ENCODE data around the gene PAX8. TPM values are rescaled to one million over a fixed set of nuclear protein-coding genes. Genes with fewer than 3 reads are reported as not detected.

The PAX8 gene
- total and polyA plus RNA-seq, 2 of the 13 experiments (the other 11 are each of a cell fraction or from before 2014, with no cell fraction given): 1.5 to 8.8 TPM

DNA sequence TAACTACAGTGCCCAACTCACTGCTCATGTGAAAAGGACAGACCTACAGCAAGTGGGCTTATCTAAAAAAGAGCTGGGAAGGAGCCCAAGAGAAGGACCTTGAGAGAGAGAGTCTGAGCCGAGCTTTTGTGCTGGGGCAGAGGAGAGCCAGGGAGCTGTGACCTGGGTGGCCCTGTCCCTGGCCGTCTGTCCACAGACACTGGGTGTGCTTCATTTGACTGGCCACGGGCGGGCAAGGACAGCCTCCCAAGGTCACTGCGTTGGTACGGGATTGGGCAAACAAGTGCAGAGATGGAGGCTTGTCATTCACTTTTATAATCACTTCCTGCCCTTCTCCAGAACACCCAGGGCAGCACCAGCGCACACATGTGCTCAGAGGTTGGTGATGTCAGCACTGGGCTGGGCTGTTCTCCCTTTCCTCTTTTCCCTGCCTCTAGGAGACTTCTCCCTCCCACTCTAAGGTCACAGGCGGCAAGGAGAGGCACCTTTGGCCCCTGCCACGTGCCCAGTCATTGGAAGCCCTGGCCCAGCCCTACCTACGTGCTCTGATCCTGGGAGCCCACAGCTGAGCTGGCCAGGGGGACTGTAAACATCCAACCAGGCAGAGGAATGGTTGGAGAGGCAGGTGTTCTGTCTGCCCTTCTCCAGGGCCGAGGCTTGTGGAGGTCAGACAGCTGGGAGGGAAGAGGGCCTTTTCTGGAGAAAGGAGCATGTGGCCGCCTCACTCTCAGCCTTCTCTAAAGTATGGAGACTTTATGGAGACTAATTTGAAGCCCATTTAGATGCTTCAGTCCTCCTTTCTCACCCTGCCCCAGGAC, 111.4 kb downstream of the PAX8 start (continued):
- TF ChIP-seq, protein P1, sequence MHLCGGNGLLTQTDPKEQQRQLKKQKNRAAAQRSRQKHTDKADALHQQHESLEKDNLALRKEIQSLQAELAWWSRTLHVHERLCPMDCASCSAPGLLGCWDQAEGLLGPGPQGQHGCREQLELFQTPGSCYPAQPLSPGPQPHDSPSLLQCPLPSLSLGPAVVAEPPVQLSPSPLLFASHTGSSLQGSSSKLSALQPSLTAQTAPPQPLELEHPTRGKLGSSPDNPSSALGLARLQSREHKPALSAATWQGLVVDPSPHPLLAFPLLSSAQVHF (CRISPR knock-in tag; IDR thresholded peaks at IDR 0.05): peak; percentile 87; the same call in 1 of the 2 replicates
- TF ChIP-seq ZNF550 (CRISPR knock-in tag; IDR thresholded peaks at IDR 0.05; ENCODE audit: borderline replicate concordance): peak; percentile 23; the same call in 1 of the 2 replicates
- TF ChIP-seq PCBP1 (IDR thresholded peaks at IDR 0.05; ENCODE audit: borderline replicate concordance, low read depth, low read length): no peak
- peak; percentile 92; the same call in 1 of the 2 replicates for TF ChIP-seq ZNF264 (CRISPR knock-in tag; IDR thresholded peaks at IDR 0.05)
- TF ChIP-seq SIN3A (IDR thresholded peaks at IDR 0.05; ENCODE audit: borderline replicate concordance, low read depth, low read length): peak; percentile 88
- no peak for TF ChIP-seq ZNF17 (CRISPR knock-in tag; IDR thresholded peaks at IDR 0.05)
- TF ChIP-seq, protein P2, sequence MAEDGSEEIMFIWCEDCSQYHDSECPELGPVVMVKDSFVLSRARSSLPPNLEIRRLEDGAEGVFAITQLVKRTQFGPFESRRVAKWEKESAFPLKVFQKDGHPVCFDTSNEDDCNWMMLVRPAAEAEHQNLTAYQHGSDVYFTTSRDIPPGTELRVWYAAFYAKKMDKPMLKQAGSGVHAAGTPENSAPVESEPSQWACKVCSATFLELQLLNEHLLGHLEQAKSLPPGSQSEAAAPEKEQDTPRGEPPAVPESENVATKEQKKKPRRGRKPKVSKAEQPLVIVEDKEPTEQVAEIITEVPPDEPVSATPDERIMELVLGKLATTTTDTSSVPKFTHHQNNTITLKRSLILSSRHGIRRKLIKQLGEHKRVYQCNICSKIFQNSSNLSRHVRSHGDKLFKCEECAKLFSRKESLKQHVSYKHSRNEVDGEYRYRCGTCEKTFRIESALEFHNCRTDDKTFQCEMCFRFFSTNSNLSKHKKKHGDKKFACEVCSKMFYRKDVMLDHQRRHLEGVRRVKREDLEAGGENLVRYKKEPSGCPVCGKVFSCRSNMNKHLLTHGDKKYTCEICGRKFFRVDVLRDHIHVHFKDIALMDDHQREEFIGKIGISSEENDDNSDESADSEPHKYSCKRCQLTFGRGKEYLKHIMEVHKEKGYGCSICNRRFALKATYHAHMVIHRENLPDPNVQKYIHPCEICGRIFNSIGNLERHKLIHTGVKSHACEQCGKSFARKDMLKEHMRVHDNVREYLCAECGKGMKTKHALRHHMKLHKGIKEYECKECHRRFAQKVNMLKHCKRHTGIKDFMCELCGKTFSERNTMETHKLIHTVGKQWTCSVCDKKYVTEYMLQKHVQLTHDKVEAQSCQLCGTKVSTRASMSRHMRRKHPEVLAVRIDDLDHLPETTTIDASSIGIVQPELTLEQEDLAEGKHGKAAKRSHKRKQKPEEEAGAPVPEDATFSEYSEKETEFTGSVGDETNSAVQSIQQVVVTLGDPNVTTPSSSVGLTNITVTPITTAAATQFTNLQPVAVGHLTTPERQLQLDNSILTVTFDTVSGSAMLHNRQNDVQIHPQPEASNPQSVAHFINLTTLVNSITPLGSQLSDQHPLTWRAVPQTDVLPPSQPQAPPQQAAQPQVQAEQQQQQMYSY (CRISPR knock-in tag; IDR thresholded peaks at IDR 0.05): 0 out of 2 replicates have a peak, but pooled peaks have one; percentile 45
- TF ChIP-seq, protein P3, sequence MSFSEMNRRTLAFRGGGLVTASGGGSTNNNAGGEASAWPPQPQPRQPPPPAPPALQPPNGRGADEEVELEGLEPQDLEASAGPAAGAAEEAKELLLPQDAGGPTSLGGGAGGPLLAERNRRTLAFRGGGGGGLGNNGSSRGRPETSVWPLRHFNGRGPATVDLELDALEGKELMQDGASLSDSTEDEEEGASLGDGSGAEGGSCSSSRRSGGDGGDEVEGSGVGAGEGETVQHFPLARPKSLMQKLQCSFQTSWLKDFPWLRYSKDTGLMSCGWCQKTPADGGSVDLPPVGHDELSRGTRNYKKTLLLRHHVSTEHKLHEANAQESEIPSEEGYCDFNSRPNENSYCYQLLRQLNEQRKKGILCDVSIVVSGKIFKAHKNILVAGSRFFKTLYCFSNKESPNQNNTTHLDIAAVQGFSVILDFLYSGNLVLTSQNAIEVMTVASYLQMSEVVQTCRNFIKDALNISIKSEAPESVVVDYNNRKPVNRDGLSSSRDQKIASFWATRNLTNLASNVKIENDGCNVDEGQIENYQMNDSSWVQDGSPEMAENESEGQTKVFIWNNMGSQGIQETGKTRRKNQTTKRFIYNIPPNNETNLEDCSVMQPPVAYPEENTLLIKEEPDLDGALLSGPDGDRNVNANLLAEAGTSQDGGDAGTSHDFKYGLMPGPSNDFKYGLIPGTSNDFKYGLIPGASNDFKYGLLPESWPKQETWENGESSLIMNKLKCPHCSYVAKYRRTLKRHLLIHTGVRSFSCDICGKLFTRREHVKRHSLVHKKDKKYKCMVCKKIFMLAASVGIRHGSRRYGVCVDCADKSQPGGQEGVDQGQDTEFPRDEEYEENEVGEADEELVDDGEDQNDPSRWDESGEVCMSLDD (CRISPR knock-in tag; IDR thresholded peaks at IDR 0.05; ENCODE audit: borderline replicate concordance): 0 out of 2 replicates have a peak, but pooled peaks have one; percentile 64
- peak; percentile 97 for TF ChIP-seq ZNF781 (CRISPR knock-in tag; IDR thresholded peaks at IDR 0.05; ENCODE audit: borderline replicate concordance, not compliant biosample characterization)
- TF ChIP-seq, protein P4, sequence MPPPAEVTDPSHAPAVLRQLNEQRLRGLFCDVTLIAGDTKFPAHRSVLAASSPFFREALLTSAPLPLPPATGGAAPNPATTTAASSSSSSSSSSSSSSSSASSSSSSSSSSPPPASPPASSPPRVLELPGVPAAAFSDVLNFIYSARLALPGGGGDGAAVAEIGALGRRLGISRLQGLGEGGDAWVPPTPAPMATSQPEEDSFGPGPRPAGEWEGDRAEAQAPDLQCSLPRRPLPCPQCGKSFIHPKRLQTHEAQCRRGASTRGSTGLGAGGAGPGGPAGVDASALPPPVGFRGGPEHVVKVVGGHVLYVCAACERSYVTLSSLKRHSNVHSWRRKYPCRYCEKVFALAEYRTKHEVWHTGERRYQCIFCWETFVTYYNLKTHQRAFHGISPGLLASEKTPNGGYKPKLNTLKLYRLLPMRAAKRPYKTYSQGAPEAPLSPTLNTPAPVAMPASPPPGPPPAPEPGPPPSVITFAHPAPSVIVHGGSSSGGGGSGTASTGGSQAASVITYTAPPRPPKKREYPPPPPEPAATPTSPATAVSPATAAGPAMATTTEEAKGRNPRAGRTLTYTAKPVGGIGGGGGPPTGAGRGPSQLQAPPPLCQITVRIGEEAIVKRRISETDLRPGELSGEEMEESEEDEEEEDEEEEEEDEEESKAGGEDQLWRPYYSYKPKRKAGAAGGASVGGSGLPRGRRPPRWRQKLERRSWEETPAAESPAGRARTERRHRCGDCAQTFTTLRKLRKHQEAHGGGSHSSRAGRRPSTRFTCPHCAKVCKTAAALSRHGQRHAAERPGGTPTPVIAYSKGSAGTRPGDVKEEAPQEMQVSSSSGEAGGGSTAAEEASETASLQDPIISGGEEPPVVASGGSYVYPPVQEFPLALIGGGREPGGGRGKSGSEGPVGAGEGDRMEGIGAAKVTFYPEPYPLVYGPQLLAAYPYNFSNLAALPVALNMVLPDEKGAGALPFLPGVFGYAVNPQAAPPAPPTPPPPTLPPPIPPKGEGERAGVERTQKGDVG (CRISPR knock-in tag; IDR thresholded peaks at IDR 0.05; ENCODE audit: borderline replicate concordance): peak; percentile 97
- TF ChIP-seq TRIM24 (CRISPR knock-in tag; IDR thresholded peaks at IDR 0.05): 0 out of 2 replicates have a peak, but pooled peaks have one; percentile 51
- TF ChIP-seq CBFB (CRISPR knock-in tag; IDR thresholded peaks at IDR 0.05): no peak
- TF ChIP-seq, protein P5, sequence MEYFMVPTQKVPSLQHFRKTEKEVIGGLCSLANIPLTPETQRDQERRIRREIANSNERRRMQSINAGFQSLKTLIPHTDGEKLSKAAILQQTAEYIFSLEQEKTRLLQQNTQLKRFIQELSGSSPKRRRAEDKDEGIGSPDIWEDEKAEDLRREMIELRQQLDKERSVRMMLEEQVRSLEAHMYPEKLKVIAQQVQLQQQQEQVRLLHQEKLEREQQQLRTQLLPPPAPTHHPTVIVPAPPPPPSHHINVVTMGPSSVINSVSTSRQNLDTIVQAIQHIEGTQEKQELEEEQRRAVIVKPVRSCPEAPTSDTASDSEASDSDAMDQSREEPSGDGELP (IDR thresholded peaks at IDR 0.05; ENCODE audit: borderline replicate concordance, low read depth): peak; percentile 99
- peak; percentile 85; the same call in 1 of the 2 replicates for TF ChIP-seq ZNF138 (CRISPR knock-in tag; IDR thresholded peaks at IDR 0.05; ENCODE audit: low read depth)
- peak; percentile 66 for TF ChIP-seq KAT7 (CRISPR knock-in tag; IDR thresholded peaks at IDR 0.05; ENCODE audit: borderline replicate concordance)
- peak; percentile 97 for TF ChIP-seq ZBTB38 (CRISPR knock-in tag; IDR thresholded peaks at IDR 0.05)
